Esophagus muscularis mucosa (tissue), 4 donors: ENCODE data around the gene BANK1.

ENCODE experiments used
- CTCF ChIP-seq, 3 experiments: fragments of 200-600 bp in 2 of 3; fragments of 450-650 bp in 1 of 3; sonication (generic) in 2 of 3; IDR thresholded peaks; one replicate each; pipeline ENCODE4 v1.5.1; 2017 to 2019; ENCODE audit warnings: antibody characterized with exemption in 3 of 3, mild to moderate bottlenecking in 2 of 3, moderate library complexity in 1 of 3
- EP300 ChIP-seq: sonication (generic); formaldehyde crosslinking; IDR thresholded peaks from one replicate; pipeline ENCODE4 v1.6.1; 2017; ENCODE audit warnings: antibody characterized with exemption
- POLR2A ChIP-seq: fragments of 450-650 bp; IDR thresholded peaks from one replicate; pipeline ENCODE4 v1.6.1; 2017; ENCODE audit warnings: antibody characterized with exemption, moderate library complexity, mild to moderate bottlenecking, low read depth

DNA sequence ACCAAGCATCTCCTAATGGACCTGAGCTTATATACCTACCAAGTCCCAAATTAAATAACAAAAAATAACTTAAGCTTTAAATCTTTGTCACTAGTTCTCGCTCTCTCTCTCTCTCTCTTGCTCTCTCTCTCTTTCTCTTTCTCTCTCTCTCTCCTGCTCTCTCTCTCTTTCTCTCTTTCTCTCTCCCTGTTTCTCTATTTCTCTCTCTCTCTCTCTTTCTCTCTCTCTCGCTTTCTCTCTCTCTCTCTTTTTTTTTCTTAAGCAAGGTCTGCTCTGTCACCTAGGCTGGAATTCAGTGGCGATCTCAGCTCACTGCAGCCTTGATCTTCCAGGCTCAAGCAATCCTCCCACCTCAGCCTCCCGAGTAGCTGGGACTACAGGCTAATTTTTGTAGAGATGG, 266.6 kb downstream of the BANK1 start:
- no peak for TF ChIP-seq EP300
- TF ChIP-seq CTCF (IDR thresholded peaks at IDR 0.05), result no peak
- TF ChIP-seq POLR2A, result no peak
